NCI-H1092 treated with DMSO at 0.1 percent for 48 hours (cell line): Measurements from ENCODE around the gene ST6GALNAC3.
"Not testable (repeated sequence)": the region's sequence is repeated elsewhere in the genome, so short reads cannot be mapped to it uniquely, and the experiment has no call there.

Experiments
- DNase-seq: peaks from one replicate; lab custom pipeline; 2025; lab: John Stamatoyannopoulos, UW

Gene ST6GALNAC3

DNA sequence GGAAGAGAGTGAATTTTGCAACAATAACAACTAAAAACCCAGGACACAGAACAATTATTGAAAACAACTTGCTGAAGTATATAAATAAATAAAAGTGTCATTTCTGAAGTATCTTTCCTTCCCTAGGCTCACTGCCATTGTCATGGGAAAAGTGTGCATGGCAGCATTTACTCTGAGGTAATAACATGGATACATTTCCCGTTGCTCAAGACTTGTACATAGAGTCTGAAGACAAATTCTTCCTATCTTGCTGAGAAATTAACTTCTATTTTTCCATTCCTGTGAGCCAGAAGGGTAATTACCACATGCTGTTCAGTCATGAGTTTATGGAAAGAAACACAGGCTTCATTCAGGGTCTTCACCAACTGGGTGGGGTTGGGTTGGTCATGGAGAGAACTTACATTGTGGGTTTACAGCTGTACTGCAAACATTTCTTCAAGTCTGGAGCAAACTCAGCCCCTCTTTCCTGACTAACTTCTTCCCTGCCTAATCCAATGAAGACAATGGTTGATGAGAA, 32.2 kb downstream of the ST6GALNAC3 start:
- no peak for DNase-seq

DNA sequence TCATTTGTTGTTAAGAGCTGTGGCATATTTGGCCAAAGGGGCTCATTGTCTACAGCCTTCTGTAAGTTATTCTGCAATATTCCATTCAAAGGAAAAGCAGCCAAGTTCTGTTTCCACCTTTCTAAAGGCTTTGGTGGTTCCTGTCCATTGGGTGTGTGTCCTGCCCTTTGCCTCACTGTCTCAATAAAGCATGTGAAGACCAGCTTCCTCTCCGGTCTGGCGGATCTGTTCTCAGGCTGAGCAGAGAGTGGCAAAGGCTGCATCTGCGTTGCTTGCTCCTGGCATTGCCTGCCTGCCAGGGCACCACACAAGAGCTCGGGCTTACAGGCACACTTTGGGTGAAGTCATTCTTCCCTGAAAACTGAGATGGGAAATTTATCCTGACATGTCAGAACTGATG, 34.9 kb downstream of the ST6GALNAC3 start:
- DNase-seq, result no peak

DNA sequence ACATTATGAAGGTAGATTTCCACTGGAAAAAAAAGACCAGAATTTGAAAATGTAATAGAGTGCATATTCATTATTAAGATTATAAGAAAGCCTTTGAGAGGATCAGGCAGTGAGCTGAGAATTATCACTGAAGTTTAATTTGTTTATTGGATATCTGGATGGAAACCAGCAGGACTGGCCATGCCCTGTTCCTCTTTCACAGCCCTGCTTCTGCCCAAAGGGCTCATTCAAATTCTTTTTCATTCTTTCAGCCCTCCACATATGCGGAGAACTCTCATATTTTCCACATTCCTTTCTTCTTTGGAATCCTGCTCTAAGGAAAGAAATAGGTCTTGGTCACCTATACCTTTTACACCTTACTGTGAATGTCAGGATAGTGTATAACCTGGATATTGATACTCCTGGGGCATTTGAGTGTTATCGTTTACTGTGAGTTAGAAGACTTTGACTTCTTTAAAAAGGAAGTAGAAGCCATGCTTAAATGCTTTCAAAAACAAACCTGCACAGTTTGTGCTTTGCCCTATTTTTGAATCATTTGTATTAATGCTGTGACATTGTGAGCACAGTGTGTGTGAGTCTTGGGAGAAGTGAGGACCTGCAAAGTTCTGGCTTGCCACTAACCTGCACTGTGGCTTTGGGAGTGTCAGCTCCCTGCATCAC, 35.5 kb downstream of the ST6GALNAC3 start:
- DNase-seq, result no peak

DNA sequence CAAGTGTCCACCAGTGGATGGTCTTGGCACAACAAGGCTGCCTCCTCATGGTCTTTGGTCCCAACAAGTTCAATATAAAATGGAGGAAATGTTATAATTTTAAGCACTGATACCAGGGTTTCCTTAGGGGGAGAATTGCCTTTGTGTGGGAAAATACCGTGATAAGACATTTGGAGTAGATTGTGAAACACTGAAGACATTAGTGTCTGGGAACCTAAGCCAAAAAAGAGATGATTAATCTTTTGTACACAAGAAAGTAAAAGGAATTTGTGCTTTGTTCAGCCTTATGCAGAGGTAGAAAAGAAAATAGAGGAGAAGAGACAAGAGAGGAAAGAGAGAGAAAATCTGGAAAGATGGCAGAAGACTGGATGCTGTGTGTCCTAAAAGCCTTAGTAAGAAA, 36.1 kb downstream of the ST6GALNAC3 start:
- no peak for DNase-seq

DNA sequence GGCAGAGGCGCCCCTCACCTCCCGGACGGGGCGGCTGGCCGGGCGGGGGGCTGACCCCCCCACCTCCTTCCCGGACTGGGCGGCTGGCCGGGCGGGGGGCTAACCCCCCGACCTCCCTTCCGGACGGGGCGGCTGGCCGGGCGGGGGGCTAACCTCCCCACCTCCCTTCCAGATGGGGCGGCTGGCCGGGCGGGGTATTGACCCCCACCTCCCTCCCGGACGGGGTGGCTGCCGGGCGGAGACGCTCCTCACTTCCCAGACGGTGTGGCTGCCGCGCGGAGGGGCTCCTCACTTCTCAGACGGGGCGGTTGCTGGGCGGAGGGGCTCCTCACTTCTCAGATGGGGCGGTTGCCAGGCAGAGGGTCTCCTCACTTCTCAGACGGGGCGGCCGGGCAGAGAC, 37.8 kb downstream of the ST6GALNAC3 start:
- DNase-seq, result not testable (repeated sequence)

DNA sequence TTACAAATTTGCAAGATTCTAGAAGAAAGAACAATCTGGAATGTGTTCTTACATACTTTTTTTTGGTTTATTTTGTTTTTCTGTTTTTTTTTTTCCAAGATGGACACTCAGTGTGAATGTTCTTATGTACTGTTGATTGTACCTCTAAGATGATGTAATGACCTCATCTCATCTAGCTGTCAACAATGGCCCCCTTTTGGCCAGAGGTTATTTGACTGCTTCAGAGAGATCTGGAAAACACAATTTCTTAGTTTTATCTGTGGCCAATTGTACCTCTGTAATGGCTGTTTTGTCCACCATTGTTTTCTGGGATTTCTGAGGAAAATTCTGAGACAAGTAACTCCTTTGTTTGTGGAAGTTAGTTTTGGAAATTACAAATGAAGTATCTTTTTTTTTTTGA, 38.9 kb downstream of the ST6GALNAC3 start:
- no peak for DNase-seq

DNA sequence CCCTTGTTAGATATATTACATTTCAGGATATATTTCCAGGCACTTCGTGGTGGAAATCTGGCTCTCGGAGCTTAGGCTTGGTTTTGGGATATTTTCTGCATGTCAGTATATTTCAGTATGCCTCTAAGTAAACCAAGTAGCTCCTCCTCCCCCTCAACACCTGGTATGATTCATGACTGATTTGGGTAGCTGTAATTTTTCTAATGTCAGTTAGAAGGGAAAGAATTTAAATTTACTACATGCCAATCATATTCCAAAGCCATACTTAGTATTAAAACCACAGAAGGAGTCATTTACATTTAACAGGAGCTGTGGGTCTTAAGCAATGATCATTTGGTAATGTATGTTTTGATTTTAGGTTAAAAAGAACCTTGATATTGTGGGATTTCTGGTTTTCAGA, 40.6 kb downstream of the ST6GALNAC3 start:
- no peak for DNase-seq

DNA sequence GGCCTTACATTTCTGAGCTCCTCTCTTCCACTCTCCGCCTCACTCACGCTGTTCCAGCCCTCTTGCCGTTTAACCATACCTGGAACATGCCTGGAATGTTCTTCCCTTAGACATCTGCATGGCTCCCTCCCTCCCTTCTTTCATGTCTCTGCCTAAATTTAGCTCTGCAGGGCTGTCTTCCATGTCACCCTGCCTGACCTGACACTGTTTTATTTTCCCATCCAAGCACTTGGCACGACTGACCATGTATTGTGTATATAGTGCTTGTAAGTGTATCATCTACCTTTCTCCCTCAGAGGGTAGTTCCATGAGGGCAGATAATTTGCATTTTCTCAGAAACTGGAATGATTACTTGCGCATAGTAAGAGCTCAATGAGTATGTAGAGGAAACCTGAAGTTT, 47.3 kb downstream of the ST6GALNAC3 start:
- no peak for DNase-seq

DNA sequence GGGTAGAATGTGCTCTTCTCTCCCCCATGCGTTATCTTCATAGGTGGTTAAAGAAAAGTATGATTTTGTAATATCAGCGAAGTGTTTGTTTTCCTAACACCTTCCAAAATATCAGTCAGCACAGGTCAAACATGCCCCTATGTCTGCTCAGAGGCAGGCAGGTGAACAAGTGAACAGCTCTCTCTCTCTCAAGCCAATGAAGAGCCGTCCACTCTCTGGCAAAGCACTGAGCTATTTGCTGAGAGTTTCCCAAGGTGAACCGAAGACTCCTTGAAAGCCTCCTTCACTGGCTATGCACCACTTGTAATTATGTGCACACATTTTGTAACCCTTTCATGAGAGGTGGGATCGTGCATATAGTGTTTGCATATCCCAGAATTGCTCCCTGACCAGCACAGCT, 47.7 kb downstream of the ST6GALNAC3 start:
- DNase-seq, result no peak

DNA sequence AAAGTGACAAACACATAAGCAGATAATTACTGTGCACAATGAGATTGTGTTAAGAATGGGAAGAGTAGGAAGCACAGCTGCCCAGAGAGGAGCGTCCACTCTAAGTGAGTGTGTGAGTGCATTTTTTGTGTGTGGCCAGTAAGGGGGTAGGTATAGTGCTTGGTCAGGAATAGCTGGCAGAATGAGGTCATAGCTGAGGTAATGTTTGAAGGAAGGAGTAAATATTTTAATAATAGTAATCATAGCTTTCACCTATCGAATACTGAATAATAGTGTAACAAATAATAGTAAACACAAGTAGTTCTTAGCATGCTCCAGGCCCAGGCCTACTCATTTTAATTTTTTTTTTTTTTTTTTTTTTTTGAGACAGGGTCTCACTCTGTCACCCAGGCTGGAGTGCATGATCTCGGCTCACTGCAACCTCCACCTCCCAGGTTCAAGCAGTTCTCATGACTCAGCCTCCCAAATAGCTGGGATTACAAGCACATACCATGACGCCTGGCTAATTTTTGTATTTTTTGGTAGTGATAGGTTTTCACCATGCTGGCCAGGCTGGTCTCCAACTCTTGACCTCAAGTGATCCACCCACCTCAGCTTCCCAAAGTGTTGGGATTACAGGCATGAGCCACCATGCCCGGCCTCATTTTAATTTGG, 49.0 kb downstream of the ST6GALNAC3 start:
- not testable (repeated sequence) for DNase-seq

DNA sequence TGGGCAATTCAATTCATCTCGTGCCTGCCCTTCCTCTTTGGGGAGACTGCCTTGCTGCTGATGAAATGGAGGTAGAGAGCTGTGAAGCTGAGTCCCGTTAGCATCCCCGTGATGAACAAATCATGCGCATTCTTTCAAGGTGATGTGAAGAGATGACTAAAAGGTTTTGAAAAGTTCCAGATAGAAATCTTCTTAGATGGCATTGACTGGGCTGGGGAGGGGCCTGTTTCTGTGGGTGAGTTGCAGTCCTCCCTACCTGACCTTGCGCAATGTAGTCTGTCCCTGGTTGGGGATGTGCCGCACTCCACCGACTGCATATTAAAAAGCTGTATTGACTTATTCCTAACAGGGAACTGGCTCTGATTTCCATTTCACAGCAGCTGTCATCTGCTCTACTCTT, 49.6 kb downstream of the ST6GALNAC3 start:
- no peak for DNase-seq

DNA sequence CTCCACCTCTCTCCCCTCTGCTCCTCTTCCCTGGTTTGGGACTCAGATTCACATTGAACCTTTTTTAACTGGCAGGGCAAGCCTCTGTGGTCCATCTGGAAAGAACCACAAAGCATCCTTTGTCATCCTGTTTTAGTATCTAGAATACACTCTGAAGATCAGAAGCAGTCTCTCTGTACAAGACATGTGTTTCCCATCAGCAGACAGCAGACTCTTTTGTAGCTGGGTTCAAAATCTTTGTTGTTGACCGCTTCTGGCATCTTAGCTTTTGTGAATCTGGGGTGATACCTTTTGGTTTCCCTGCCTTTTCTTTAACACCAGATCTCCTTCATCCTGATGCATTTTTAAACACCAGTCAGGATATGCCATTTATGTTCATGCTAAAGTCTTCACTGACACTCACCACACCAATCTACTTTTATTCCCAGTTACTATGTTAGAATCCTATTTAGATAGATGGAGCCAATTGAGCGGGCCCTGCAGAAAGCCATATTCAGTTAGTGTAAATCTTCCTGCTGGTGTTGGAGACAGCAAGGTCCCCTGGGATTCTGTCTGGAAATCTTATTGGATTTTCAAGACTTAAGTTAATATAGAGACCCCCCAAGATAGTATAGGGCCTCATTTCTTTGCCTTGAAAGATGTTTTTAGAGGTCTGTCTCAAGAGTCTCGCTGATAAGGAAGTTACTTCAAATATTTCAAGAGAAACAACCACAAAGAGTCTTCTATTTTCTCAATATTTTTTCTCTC, 51.1 kb downstream of the ST6GALNAC3 start:
- no peak for DNase-seq

DNA sequence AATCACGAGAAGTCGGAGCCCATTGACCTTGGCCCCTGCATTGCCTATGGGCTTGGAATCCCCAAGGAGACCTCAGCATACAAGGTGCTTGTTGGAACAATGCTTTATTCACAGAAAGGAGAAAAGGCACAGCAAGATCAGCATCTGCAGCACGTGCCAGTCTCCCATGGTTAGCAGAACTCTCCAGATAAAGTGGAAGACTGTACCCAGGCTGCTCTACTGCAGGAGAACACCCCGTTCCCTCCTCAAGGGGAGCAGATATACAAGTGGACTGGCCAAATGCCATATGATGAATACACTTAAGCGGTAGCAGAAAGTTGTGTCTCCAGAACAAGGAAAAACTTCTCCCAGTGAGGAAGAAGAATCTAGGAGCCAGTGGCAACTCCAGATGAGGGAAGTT, 53.5 kb downstream of the ST6GALNAC3 start:
- DNase-seq, result no peak

DNA sequence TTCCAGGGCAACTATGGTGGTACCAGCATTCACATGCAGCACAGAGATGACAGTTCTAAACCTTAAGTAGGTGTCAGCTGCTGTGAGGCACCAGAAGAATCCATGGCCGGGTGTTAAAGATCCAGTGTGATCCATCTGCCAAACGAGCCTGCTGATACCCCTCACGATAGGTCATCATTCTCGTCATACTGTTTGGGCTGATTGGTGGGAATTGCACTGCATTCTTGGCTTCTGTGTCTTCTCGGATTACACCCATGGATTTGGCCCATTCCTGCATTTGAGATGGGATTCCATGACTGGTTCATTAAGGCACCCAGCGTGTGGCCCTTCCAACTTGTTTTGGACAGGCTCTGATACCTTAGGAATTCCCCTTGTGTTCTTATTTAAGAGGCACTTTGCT, 55.2 kb downstream of the ST6GALNAC3 start:
- DNase-seq, result no peak

DNA sequence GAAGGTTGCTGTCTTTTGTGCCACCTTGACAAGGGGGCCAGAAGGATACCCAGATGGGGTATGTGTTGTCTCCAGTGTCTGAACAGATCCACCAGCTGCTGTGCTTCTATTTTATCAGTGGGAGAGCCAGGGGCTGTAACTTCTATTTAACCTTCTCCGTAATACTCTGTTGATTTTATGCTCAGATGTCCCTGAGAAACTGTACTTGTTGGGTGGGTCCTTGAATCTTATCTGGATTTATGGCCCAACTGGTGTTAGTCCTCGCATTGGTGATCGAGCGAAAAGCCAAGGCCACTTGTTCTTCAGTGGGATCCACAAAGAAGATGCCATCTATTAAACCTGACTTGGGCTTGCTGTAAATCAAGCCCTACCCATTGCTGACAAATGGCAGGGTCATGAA, 56.4 kb downstream of the ST6GALNAC3 start:
- no peak for DNase-seq

DNA sequence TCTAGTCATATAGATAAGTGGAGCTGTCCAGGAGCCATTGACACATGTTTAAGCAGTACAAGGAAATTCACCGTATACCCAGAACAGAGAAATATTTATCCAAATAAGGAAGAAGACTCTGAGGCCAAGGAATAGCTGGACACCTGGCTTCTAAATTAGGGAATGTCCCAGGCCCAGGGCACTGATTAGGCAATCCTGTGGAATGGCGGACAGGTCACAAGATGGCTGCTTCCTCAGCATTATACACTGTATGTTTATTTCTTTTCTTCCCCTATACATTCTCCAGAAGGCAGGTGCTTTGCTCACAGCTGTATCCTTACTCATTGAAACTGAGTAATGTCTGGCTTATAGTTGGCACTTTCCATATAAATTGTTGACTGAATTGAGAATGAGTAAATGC, 59.4 kb downstream of the ST6GALNAC3 start:
- DNase-seq, result no peak

DNA sequence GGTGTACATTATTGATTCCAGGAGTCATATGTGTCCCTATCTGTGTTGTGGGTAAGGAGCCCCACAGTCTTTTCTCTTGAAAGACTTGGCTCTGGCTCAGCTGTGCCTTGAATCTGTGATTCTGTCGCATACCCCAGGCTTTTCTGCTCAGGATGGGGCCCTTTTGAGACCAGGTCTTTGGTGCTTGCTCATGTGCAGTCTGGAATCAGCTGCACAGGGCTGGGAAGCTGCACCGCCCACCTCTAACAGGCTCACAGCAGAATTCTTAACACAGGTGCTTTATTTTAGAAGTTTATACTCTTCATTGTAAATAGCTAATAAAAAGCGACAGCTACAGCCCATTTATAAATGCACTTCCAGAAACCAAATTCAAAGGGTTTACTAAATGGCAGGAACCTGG, 61.3 kb downstream of the ST6GALNAC3 start:
- DNase-seq, result no peak

DNA sequence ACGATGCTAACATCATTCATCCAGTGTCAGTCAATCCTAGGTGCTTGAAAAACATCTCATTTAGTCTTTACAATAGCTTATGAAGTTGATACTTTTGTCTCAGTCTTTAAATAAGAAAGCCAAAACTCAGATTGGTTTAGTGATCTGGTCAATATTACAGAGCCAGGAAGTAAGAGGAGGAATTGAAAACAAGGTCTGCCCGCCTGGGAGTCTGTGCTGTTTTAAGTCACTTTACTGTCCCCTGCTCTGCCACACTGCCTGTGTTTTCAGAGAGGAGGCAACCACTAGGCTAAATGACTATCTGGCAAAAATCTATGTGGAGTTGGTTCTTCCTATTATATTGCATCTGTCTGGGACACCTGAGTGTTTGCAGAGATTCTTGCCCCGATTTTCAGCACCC, 62.3 kb downstream of the ST6GALNAC3 start:
- no peak for DNase-seq

DNA sequence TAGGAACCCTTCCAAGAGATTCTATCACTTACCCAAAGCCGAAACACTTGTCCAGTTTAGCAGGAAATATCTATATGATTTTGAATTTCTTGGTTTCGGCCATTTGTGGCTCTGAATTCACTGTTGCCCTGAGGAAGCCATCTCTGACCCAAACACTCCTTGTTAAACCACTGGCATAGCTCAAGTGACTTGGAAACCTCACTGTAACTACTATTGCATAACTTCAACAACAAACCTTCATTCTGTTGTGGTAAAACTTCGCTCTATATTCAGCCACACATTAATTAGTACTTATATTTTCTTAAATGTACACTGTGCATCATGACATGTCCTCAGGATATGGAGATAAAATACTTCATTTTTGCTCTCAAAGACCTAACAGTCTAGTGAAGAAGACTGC, 63.2 kb downstream of the ST6GALNAC3 start:
- no peak for DNase-seq

DNA sequence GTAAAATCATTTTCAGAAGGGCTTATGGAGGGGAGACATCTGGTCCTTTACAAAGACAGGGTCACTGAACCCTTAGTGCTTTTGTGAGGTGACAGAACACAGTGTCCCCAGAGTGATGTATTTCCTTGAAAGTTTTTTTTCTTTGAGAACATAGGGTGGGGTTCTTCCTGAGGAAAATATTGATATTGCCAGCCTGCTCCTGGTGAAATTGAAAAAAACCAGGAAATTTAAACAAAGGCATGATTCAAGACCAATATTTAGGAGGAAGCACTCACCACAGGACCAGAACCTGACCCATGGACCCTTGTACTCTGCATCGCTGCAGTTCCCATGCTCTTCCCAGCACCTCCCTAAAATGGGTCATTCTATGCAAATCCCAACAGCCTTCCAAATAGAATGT, 63.7 kb downstream of the ST6GALNAC3 start:
- DNase-seq, result no peak

DNA sequence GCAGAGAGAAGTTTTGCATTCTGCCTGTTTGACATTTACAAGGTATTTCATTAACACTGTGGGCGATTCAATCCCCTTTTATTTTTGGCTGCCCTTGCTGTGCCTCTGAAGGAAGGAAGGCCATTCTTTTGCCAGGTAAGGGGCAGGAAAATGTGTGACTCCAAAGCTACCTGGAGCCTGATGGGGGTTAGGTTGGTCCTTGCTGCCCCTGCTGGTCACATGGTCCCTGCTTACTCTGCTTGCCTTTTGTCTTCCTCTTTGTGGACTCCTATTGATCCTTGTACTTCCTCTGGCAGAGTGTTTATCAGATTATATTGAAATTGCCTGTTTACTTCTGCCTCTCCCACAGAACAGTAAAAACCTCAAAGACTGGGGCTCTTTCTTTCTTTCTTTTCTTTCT, 65.7 kb downstream of the ST6GALNAC3 start:
- DNase-seq, result no peak

DNA sequence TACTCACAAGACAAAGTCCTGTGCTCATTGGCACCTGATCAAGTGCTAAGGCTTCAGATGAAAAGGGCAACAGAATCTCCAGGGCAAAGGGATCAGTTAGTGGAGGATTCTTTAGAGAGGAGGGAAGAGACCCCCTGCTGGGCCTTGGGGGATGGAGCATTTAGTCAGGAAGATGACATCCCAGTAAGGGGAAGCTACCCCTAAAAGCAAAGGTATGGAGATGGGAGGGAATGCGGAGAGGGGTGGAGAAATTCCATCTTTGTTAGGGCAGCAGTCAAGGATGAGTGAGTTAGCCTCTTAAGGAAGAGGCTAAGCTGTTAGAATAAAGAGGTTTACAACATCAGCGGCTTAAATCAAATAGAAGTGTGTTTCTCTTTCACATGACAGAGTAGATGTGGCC, 67.4 kb downstream of the ST6GALNAC3 start:
- no peak for DNase-seq
